GM21526 (cell line): ENCODE measurements around the gene DNAAF8.
"Not testable (repeated sequence)": the region's sequence is repeated elsewhere in the genome, so short reads cannot be mapped to it uniquely, and the experiment has no call there.

Source experiments
- ATAC-seq: cut with Tn5 transposase; IDR thresholded peaks from one replicate; pipeline ENCODE4 v1.9.1; 2021; ENCODE audit warnings: moderate library complexity; ENCODE audit not compliant: unreplicated experiment, low FRiP score

The DNAAF8 gene

DNA sequence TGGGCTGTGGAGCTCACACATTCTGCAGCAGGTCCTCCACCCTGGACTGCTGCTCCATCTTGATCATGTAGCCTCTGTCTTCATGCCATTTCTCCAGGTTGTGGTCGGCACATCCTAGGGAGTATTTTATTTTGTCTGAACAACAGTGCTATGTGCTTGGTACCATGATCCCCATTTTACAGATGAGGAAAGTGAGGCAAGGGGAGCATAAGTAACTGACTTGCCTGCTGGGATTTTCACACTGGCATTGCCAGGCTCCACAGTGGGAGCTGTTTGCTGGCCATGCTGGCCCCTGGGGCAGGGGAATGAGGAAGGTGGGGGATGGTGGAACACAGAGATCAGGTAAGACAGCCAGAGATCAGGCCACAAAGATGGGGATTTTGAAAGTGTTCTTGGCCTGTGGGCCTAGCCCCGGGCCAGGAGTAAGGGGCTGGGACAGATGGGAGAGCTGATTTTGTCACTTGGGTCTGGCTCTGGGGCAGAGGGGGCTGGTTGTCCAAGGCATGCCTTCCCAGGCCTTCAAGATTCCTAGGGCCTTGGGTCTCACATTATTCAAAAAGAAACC lies 41.9 kb downstream of the DNAAF8 start:
- ATAC-seq: no peak

GRCh38 chr16:4777339-4778049 lies 43.2 kb downstream of the DNAAF8 start:
- no peak for ATAC-seq

GRCh38 chr16:4778050-4778392 lies 43.7 kb downstream of the DNAAF8 start:
- ATAC-seq: no peak

DNA sequence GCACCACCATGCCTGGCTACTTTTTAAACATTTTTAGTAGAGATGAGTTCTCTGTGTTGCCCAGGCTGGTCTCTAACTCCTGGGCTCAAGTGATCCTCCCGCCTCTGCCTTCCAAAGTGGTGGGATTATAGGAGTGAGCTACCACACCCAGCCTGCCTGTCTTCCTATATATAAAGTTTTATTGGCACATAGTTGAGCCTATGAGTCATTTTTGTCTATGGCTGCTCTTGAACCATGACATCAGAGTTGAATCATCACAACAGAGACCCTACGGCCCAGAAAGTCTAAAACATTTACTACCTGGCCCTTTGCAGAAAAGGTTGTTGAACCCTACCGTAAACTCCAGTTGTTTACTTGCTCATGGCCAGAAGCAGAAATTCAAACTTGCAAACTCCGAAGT lies 45.9 kb downstream of the DNAAF8 start:
- no peak for ATAC-seq

GRCh38 chr16:4783251-4783950 lies 49.1 kb downstream of the DNAAF8 start:
- ATAC-seq: no peak

DNA sequence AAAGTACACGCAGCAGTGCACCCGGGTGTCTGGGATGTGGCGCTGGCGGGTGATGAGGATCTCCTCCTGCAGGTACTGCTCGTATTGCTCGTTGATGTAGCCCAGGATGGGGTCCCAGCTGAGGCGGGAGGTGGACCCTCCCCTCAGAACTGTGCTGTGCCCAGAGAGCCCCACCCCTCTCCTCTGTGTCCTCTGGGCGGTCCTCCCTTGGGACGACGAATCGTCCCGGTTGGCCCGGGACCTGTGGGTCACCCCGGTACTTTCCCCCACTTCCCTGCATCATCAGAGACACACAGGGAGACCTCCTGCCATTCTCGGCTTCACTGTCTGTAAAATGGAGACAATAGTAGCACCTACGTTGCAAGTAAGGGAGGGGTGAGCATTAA lies 49.6 kb downstream of the DNAAF8 start:
- no peak for ATAC-seq

- not testable (repeated sequence) for ATAC-seq
Observed at GRCh38 chr16:4784444-4784987, 50.2 kb downstream of the DNAAF8 start.

- no peak for ATAC-seq
Observed at GRCh38 chr16:4785758-4786433, 51.6 kb downstream of the DNAAF8 start.

GRCh38 chr16:4787068-4787467 lies 52.7 kb downstream of the DNAAF8 start:
- ATAC-seq: no peak

DNA sequence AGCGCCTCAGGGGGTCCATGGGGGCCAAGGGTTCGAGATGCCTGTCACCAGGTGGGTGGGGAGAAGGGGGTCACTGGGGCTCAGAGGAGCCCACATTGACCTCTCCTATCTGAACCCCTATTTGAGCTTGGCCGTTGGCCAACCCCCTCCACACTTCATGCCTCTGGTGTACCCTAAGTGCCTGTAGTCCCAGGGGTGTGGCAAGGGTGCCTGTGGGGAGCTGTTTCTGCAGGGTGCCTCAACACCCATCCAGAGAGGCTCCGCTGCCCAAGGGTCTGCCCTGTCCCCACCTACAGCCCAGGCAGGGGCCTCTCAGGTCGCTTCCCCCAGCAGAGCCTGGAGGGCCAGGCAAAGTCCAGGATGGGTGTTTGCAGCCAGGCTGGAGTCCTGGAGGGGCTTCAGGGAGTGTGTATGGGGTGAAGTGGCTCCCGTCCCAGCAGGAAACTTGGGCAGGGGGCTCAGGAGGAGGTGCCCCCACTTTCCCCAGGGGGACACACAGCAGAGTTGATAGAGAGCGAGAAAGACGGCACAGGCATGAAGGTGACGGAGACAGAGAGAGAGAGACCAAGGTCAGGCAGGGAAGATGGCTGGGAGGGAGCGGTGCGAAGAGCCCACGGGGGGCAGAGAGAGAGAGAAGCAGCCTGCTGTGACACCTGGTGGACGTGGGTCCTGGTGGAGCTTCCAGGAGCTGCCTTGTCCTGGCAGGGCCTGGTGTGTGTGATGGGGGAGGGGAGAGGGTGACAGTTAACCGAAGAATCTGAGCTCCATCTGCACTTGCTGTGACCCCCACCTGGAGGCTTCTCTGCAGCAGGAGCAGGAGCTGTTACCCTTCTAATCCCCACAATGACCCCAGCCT lies 53.5 kb downstream of the DNAAF8 start, which contains the start of gene SEPTIN12:
Gene SEPTIN12 (minus strand): TSS at position 719 of the 856 bp plus-strand sequence. CDS start 700 bp downstream, at position 19.
- no peak for ATAC-seq

DNA sequence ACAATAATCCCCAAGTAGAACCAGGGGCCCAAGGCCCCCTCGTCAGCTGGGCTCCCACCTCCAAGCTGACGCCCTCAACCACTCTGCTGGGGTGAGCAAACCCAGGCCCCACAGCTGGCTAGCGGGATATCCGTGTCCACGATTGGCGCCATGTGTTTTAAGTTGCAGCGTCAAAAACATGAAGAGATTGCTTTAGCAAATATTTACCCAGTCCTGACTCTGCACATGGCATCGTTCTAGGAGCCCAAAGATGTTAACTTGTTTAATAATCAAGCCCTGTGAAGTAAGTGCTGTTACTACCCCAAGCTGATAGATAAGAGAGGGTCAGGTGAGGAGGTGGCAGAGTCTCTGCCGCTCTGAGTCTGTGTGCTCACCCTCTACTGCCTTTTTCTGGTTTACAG lies 54.2 kb downstream of the DNAAF8 start:
- no peak for ATAC-seq

GRCh38 chr16:4788910-4789309 lies 54.6 kb downstream of the DNAAF8 start:
- ATAC-seq: no peak

DNA sequence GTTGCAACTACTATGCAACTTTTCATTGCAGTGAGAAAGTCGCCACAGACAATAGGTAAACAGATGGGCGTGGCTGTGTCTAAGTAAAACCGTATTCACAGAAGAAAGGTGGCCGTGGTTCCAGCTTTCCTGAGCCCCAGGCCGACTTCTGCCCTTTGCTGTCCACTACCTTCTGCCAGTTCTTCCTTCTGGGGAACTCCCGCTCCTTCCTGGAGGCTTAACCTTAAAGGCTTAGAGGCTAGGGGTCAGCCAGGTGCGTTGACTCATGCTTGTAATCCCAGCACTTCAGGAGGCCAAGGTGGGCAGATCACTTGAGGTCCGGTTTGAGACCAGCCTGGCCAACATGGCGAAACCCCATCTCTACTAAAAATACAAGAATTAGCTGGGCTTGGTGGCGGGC lies 55.9 kb downstream of the DNAAF8 start:
- no peak for ATAC-seq

DNA sequence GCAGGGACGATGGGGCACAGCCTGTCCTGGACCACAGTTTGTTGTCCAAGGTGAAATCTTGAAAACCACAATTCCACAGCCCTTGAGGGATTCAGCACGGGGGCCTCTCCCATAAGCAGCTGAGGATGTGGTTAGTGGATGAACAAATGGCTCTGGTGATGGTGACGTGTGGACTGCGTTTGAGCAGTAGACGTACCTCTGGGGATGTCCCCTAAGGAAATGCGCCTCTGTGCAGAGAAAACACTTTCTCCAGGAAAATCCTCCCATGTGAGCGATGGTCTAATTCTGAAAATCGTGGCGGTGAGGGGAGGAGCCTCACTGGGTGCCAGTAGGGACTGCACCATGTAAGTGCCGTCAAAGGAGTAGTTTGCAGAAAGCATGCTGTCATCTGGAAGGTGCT lies 56.5 kb downstream of the DNAAF8 start:
- ATAC-seq: no peak

DNA sequence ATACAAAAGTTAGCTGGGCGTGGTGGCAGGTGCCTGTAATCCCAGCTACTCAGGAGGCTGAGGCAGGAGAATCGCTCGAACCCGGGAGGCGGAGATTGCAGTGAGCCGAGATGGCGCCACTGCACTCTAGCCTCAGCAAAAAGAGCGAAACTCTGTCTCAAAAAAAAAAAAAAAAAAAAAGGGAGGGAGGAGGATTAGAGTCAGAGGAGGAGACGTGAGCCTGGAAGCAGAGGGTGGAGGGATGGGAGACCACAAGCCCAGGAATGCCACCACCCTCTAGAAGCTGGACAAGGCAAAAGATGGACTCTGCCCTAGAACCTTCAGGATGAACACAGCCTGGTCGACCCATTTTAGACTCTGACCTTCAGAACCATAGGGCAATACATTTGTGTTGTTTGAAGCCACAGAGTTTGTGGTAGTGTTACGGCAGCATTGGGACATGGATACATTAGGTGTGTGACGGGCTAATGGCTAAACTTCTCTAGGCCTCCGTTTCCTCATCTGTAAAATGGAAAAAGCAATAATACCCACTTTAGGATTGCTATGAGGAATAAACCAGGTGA lies 58.7 kb downstream of the DNAAF8 start:
- ATAC-seq: no peak

DNA sequence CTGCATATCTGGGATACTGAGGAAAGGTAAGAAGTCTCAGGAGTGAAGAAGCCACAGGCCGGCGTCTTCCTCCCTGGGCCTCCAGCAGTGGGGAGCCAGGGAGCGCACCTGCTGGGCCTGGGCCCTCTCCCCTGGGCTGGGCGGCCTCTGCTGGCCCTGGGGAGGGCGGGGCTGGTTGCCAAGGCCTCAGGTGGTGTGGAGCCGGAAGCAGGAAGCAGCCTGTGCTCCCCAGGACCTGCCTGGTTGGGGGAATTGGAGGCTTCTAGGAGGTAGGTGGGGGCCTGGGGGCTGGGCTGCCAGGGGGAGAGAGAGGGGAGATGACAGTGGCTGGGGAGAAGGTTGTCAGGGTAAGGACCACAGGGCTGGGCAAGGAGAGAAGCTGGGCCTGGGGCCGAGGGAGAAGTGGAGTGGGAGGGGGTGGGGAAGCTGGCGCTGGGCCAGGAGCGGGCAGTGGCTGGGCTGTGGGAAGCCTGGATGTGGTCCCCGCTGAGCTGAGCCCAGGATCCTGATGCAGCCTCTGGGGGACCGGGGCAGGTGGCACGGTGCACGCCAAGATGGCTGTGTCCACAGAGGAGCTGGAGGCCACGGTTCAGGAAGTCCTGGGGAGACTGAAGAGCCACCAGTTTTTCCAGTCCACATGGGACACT lies 61.0 kb downstream of the DNAAF8 start, which contains the start of gene SMIM22:
Gene SMIM22 (plus strand): TSS at position 189 of the 647 bp plus-strand sequence. CDS start 366 bp downstream, at position 555.
- ATAC-seq: no peak

DNA sequence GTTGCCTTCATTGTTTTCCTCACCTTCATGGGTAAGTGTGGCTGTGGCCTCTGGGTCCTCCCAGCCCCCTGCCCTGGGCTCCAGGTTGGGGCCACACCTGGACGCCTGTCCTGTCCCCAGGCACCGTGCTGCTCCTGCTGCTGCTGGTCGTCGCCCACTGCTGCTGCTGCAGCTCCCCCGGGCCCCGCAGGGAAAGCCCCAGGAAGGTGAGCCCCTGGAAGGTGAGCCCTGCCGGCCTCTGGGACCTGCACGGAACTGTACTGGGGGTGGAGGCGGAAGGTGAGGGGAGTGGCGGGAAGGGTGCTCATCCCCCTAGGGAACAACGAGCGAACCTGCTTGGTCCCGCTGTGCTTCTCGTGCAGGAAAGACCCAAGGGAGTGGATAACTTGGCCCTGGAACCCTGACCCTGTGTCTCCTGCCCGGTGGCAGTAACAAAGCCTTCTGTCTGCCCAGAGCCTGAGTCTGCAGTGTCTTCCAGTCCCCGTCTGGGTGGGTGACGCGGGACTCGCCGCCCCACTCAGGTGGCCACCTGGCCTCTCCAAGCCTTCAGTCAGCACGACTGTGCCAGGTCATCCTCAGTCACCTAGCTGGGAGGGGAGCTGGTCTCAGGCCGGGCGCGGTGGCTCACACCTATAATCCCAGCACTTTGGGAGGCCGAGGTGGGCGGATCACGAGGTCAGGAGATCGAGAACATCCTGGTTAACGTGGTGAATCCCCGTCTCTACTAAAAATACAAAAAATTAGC lies 61.7 kb downstream of the DNAAF8 start:
- no peak for ATAC-seq

- ATAC-seq: no peak
Observed at GRCh38 chr16:4796982-4797804, 62.9 kb downstream of the DNAAF8 start.
